CD4-positive, alpha-beta T cell treated with Interleukin-15 for 4 hours (primary cell): ENCODE measurements around the gene ALDH3B1.

Experiments
- DNase-seq: peaks from one replicate; pipeline ENCODE4 v3.0.0-alpha.2; 2020; ENCODE audit warnings: low spot score

Gene ALDH3B1

DNA sequence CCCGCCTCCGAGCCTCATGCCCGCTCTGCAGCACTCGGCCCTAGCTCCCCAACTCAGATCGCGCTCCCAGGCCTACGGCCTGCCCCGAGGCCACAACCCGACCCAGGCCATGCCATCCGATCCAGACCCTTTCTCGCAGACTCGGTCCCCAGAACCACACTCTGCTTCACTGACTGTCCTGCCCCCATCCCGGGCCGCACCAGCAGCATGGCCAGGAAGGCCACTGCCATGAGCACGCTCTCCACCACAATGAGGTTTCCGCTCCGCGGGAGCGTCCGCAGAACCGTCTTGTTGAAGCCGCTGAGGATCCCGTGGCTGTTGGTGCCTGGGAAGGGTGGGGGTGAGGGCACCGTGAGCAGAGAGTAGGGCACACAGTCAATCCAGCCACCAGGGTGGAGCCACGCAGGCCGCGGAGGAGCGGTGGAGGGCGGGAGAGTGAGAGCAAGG lies 12.6 kb upstream of the ALDH3B1 start:
- DNase-seq, result no peak

GRCh38 chr11:67998150-67999045 lies 11.7 kb upstream of the ALDH3B1 start:
- no peak for DNase-seq

GRCh38 chr11:67999201-67999629 lies 10.9 kb upstream of the ALDH3B1 start:
- no peak for DNase-seq

GRCh38 chr11:67999704-68000103 lies 10.4 kb upstream of the ALDH3B1 start:
- no peak for DNase-seq

DNA sequence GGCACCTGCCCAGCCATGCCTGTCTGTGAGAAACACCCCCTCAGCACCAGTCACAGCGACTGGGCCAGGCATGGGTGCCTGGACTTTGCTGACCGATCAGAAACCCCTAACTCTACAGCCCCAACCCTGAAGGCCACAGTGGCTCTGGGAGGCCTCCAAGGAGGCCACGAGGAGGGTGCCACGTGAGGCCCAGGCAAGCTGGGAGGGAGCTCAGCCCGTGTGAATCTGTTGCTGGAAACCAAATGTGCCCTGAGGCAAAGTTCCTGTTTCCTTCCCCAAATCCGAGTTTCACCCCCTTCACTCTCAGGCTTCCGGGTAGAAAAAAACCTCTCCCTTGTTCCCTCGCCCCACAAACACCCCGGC lies 7.6 kb upstream of the ALDH3B1 start:
- no peak for DNase-seq

- DNase-seq, result peak; percentile 51
These were observed 6.9 kb upstream of the ALDH3B1 start for GRCh38 chr11:68002938-68003845.

DNA sequence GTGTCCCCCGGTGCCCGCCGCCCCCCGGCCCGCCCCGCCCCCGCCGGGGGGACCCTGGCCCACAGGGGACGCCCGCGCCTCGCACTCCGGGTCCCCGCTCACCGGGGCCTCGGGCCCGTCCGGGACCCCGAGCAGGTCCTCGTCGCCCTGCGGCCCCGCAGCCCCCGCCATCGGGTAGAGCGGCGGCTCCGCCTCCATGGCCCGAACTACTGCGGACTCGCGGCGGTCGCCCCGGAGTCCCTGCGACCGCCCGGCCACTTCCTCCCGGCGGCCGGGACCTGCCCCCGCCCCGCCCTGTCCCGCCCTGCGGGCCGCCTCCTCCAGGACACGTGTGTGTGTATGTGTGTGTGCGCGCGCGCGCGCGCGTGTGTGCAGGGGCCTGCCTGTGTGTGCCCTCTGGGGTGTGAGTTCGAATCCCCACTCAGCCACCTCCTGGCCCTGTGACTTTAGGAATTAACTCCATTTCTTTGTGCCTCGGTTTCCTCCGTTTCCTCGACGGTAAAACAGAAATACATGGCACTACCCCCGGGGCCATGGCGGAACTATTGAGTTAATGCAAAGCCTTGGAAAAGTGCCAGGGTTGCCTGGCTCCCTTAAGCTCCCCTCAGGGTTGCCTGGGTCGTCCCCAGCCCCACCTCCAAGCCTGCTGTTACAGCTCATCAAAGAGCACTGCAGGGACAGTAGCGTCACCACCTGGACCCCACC lies 6.1 kb upstream of the ALDH3B1 start, which contains the start of gene UNC93B1:
UNC93B1 (minus strand) TSS at position 252 of the 705 bp plus-strand sequence; CDS start at position 198, 54 bp downstream.
- DNase-seq, result peak; percentile 80

- DNase-seq, result no peak
These were observed 5.4 kb upstream of the ALDH3B1 start for GRCh38 chr11:68004551-68005335.

GRCh38 chr11:68006606-68007166 lies 3.4 kb upstream of the ALDH3B1 start:
- DNase-seq, result no peak

GRCh38 chr11:68007498-68008380 lies 2.4 kb upstream of the ALDH3B1 start:
- DNase-seq, result no peak

GRCh38 chr11:68008381-68009337 lies 1.5 kb upstream of the ALDH3B1 start:
- no peak for DNase-seq

- no peak for DNase-seq
These were observed 587 bp upstream of the ALDH3B1 start for GRCh38 chr11:68009391-68010089.

- DNase-seq, result no peak
These were observed 1.2 kb downstream of the ALDH3B1 start for GRCh38 chr11:68011051-68011943.

- no peak for DNase-seq
These were observed 2.1 kb downstream of the ALDH3B1 start for GRCh38 chr11:68012044-68012842.

- DNase-seq, result no peak
These were observed 2.9 kb downstream of the ALDH3B1 start for GRCh38 chr11:68012843-68013610.
